NT2/D1 (cell line): Measurements from ENCODE around the gene OR2T10.

ENCODE experiments used
- YY1 ChIP-seq: IDR thresholded peaks from 2 replicates; pipeline ENCODE4 v1.6.1; 2011; ENCODE audit not compliant: insufficient read length, insufficient read depth
- ZNF274 ChIP-seq: IDR thresholded peaks from 2 replicates; pipeline ENCODE4 v1.6.1; 2011; ENCODE audit warnings: mild to moderate bottlenecking, low read depth, low read length

GRCh38 chr1:248597589-248597988 lies at the start of gene OR2T10:
- TF ChIP-seq ZNF274 (no peak), YY1 (no peak)
